CD4-positive, alpha-beta memory T cell (primary cell): Measurements from ENCODE around the gene BEND7. TPM values are rescaled to one million over a fixed set of nuclear protein-coding genes. Genes with fewer than 3 reads are reported as not detected.

ENCODE experiments used
- CTCF ChIA-PET: fragments of 350-600 bp; sonication (Branson Sonifier 250); formaldehyde crosslinking; loops from one replicate; lab custom pipeline; 2021; ENCODE audit warnings: inconsistent platforms; ENCODE audit not compliant: partially characterized antibody; lab: Charles Lee
- POLR2A ChIA-PET: fragments of 350-600 bp; sonication (Branson Sonifier 250); formaldehyde crosslinking; loops from one replicate; lab custom pipeline; 2021; ENCODE audit not compliant: partially characterized antibody; lab: Charles Lee
- DNase-seq, 5 donors: peaks; one replicate each; pipeline versions ENCODE4 v3.0.0 to v3.0.0-alpha.2; 2020 to 2022; ENCODE audit warnings: mixed read lengths in 1 of 5
- H3K27ac ChIP-seq: one replicate; pipeline ENCODE4 v1.7.0; 2013; ENCODE audit warnings: low read depth, low read length
- H3K27me3 ChIP-seq: 2 replicates; pipeline ENCODE4 v1.7.0; 2013; ENCODE audit warnings: mild to moderate bottlenecking, low read length, moderate library complexity; ENCODE audit not compliant: insufficient read depth
- H3K36me3 ChIP-seq: 2 replicates; pipeline ENCODE4 v1.7.0; 2013; ENCODE audit warnings: mild to moderate bottlenecking, low read length, moderate library complexity; ENCODE audit not compliant: insufficient read depth
- H3K4me1 ChIP-seq: 2 replicates; pipeline ENCODE4 v1.7.0; 2013; ENCODE audit warnings: mild to moderate bottlenecking, low read length, moderate library complexity; ENCODE audit not compliant: insufficient read depth
- H3K4me3 ChIP-seq, 2 donors: one replicate each; pipeline ENCODE4 v1.7.0; 2013; ENCODE audit warnings: low read length in 2 of 2, mild to moderate bottlenecking in 1 of 2
- H3K9me3 ChIP-seq, 2 donors: one replicate each; pipeline ENCODE4 v1.7.0; 2013; ENCODE audit warnings: low read length in 2 of 2, control low read depth in 1 of 2; ENCODE audit not compliant: control insufficient read depth in 1 of 2
- H3K27ac Mint-ChIP-seq, 7 donors: one replicate each; pipeline ENCODE4 v1.8.0; 2020 to 2021; ENCODE audit warnings: mixed read lengths in 7 of 7, mild to moderate bottlenecking in 6 of 7, inconsistent platforms in 3 of 7, moderate library complexity in 3 of 7
- H3K27me3 Mint-ChIP-seq, 2 donors: one replicate each; pipeline ENCODE4 v1.8.0; 2020 to 2021; ENCODE audit warnings: mixed read lengths in 2 of 2
- H3K36me3 Mint-ChIP-seq, 2 donors: one replicate each; pipeline ENCODE4 v1.8.0; 2020 to 2021; ENCODE audit warnings: mixed read lengths in 2 of 2, inconsistent platforms in 1 of 2, mild to moderate bottlenecking in 1 of 2
- H3K4me1 Mint-ChIP-seq, 4 donors: one replicate each; pipeline ENCODE4 v1.8.0; 2020 to 2021; ENCODE audit warnings: mixed read lengths in 4 of 4, mild to moderate bottlenecking in 1 of 4
- H3K4me3 Mint-ChIP-seq, 8 donors: one replicate each; pipeline ENCODE4 v1.8.0; 2020 to 2021; ENCODE audit warnings: mixed read lengths in 8 of 8, mild to moderate bottlenecking in 7 of 8, moderate library complexity in 6 of 8, inconsistent platforms in 3 of 8
- H3K9me3 Mint-ChIP-seq, 8 donors: one replicate each; pipeline ENCODE4 v1.8.0; 2020 to 2021; ENCODE audit warnings: mixed read lengths in 8 of 8, mild to moderate bottlenecking in 5 of 8, inconsistent platforms in 3 of 8, moderate library complexity in 1 of 8
- intact Hi-C: fragments of 100-400 bp; cut with micrococcal nuclease; formaldehyde crosslinking; loops from one replicate; pipeline ENCODE4 v1.15.1; 2023
- polyA plus RNA-seq, 2 donors: library from polyadenylated mRNA; unstranded; fragments of 300-500 nt; fragmentation: Illumina TruSeq; gene quantifications; one replicate each; pipeline ENCODE4 v1.2.3, GENCODE V29; 2021
- total RNA-seq, 2 experiments: library from RNA; stranded (reverse); gene quantifications; one replicate each; pipeline ENCODE4 v1.2.3, GENCODE V29; 2021

BEND7 gene
- total and polyA plus RNA-seq, 4 experiments from 2014 or later: not detected

- peaks cover 0 to 2% (median 0%) of the 10 kb centered on the region in 8 donors for H3K9me3 Mint-ChIP-seq
These were observed 830 bp upstream of the BEND7 start for GRCh38 chr10:13529714-13529973.

GRCh38 chr10:13528123-13528874, 515 bp downstream of the BEND7 start:
- Histone ChIP-seq H3K4me1 (peaks cover 13% of the 10 kb centered on the region), H3K36me3 (no peaks in the 10 kb centered on the region), H3K27me3 (peaks cover 39% of the 10 kb centered on the region), H3K4me3 (no peak overlapping the region), H3K9me3 (no peaks in the 10 kb centered on the region), H3K27ac (no peak overlapping the region)
- Mint-ChIP-seq H3K27ac (no peak overlapping the region), H3K27me3 (peaks cover 48 to 56% of the 10 kb centered on the region in 2 donors), H3K4me3 (peak overlapping the region; percentile 65 to 81 (median 79)), H3K4me1 (peaks cover 6 to 17% (median 7%) of the 10 kb centered on the region in 4 donors), H3K9me3 (peaks cover 0 to 2% (median 0%) of the 10 kb centered on the region in 8 donors), H3K36me3 (no peaks in the 10 kb centered on the region)
- POLR2A ChIA-PET: no interaction called here
- DNase-seq: no peak
- intact Hi-C loops: no loop called here
- CTCF ChIA-PET: no interaction called here

More at GRCh38 chr10:13529714-13529973, 830 bp upstream of the BEND7 start:
- ChIA-PET POLR2A (no interaction called here), CTCF (no interaction called here)
- intact Hi-C loops: no loop called here
- Histone ChIP-seq H3K9me3 (no peaks in the 10 kb centered on the region), H3K36me3 (no peaks in the 10 kb centered on the region), H3K4me1 (peaks cover 13% of the 10 kb centered on the region), H3K27me3 (peaks cover 39% of the 10 kb centered on the region), H3K27ac (no peak overlapping the region), H3K4me3 (no peak overlapping the region)
- Mint-ChIP-seq H3K4me3 (peak overlapping the region in 7 of 8 donors; percentile 19 to 71 (median 50)), H3K27me3 (peaks cover 43 to 54% of the 10 kb centered on the region in 2 donors), H3K4me1 (peaks cover 6 to 17% (median 7%) of the 10 kb centered on the region in 4 donors), H3K36me3 (no peaks in the 10 kb centered on the region), H3K27ac (peak overlapping the region in 1 of 7 donors; percentile 38)
- DNase-seq: no peak

GRCh38 chr10:13527864-13528122, 1.0 kb downstream of the BEND7 start:
- ChIA-PET POLR2A (no interaction called here), CTCF (no interaction called here)
- peaks cover 39% of the 10 kb centered on the region for H3K27me3 ChIP-seq
- intact Hi-C loops: no loop called here
- no peaks in the 10 kb centered on the region for H3K36me3 ChIP-seq
- peaks cover 13% of the 10 kb centered on the region for H3K4me1 ChIP-seq
- Mint-ChIP-seq H3K4me1 (peaks cover 6 to 17% (median 7%) of the 10 kb centered on the region in 4 donors), H3K36me3 (no peaks in the 10 kb centered on the region), H3K27ac (no peak overlapping the region), H3K4me3 (peak overlapping the region; percentile 65 to 81 (median 79)), H3K27me3 (peaks cover 52 to 60% of the 10 kb centered on the region in 2 donors), H3K9me3 (peaks cover 0 to 2% (median 0%) of the 10 kb centered on the region in 8 donors)
- DNase-seq: no peak
- H3K27ac ChIP-seq: no peak overlapping the region
- H3K4me3 ChIP-seq: no peak overlapping the region
- no peaks in the 10 kb centered on the region for H3K9me3 ChIP-seq

- peaks cover 0 to 2% (median 0%) of the 10 kb centered on the region in 8 donors for H3K9me3 Mint-ChIP-seq
- no peaks in the 10 kb centered on the region for H3K36me3 Mint-ChIP-seq
- Histone ChIP-seq H3K9me3 (no peaks in the 10 kb centered on the region), H3K27me3 (peaks cover 36% of the 10 kb centered on the region), H3K36me3 (no peaks in the 10 kb centered on the region), H3K4me3 (no peak overlapping the region), H3K27ac (no peak overlapping the region), H3K4me1 (peaks cover 13% of the 10 kb centered on the region)
- H3K4me3 Mint-ChIP-seq: peak overlapping the region; percentile 65 to 81 (median 79)
- peaks cover 55 to 62% of the 10 kb centered on the region in 2 donors for H3K27me3 Mint-ChIP-seq
- no peak overlapping the region for H3K27ac Mint-ChIP-seq
- ChIA-PET CTCF (no interaction called here), POLR2A (no interaction called here)
- DNase-seq: no peak
- H3K4me1 Mint-ChIP-seq: peaks cover 6 to 17% (median 7%) of the 10 kb centered on the region in 4 donors
- intact Hi-C loops: no loop called here
These were observed 1.6 kb downstream of the BEND7 start for GRCh38 chr10:13526948-13527863.

GRCh38 chr10:13525663-13526062, 3.2 kb downstream of the BEND7 start:
- H3K27me3 Mint-ChIP-seq: peaks cover 50 to 59% of the 10 kb centered on the region in 2 donors
- no peak for DNase-seq

GRCh38 chr10:13521026-13521425, 7.8 kb downstream of the BEND7 start:
- peaks cover 34 to 38% of the 10 kb centered on the region in 2 donors for H3K27me3 Mint-ChIP-seq
- no peaks in the 10 kb centered on the region for H3K4me1 Mint-ChIP-seq
- intact Hi-C loops: no loop called here
- no peaks in the 10 kb centered on the region for H3K4me1 ChIP-seq
- DNase-seq: no peak
- no peaks in the 10 kb centered on the region for H3K36me3 ChIP-seq
- no peaks in the 10 kb centered on the region for H3K36me3 Mint-ChIP-seq
- no peak overlapping the region for H3K4me3 Mint-ChIP-seq
- POLR2A ChIA-PET: no interaction called here
- H3K27me3 ChIP-seq: peaks cover 6% of the 10 kb centered on the region
- CTCF ChIA-PET: no interaction called here
- H3K4me3 ChIP-seq: no peak overlapping the region
- H3K27ac Mint-ChIP-seq: peak overlapping the region in 1 of 7 donors; percentile 49
- no peak overlapping the region for H3K27ac ChIP-seq
- H3K9me3 Mint-ChIP-seq: peaks cover 0 to 2% (median 0%) of the 10 kb centered on the region in 8 donors
- no peaks in the 10 kb centered on the region for H3K9me3 ChIP-seq

More at GRCh38 chr10:13525663-13526062, 3.2 kb downstream of the BEND7 start:
- Mint-ChIP-seq H3K9me3 (peaks cover 0 to 2% (median 0%) of the 10 kb centered on the region in 8 donors), H3K27ac (no peak overlapping the region), H3K4me1 (peaks cover 6 to 17% (median 7%) of the 10 kb centered on the region in 4 donors), H3K36me3 (no peaks in the 10 kb centered on the region), H3K4me3 (no peak overlapping the region)
- Histone ChIP-seq H3K27me3 (peaks cover 28% of the 10 kb centered on the region), H3K4me1 (peaks cover 13% of the 10 kb centered on the region), H3K36me3 (no peaks in the 10 kb centered on the region), H3K4me3 (no peak overlapping the region), H3K9me3 (no peaks in the 10 kb centered on the region), H3K27ac (no peak overlapping the region)
- intact Hi-C loops: no loop called here
- ChIA-PET CTCF (no interaction called here), POLR2A (no interaction called here)

GRCh38 chr10:13520194-13520593, 8.6 kb downstream of the BEND7 start:
- H3K9me3 ChIP-seq: no peaks in the 10 kb centered on the region
- no peaks in the 10 kb centered on the region for H3K36me3 ChIP-seq
- H3K36me3 Mint-ChIP-seq: no peaks in the 10 kb centered on the region
- no peaks in the 10 kb centered on the region for H3K4me1 Mint-ChIP-seq
- H3K9me3 Mint-ChIP-seq: peaks cover 0 to under 1% (median 0%) of the 10 kb centered on the region in 8 donors
- peaks cover 30 to 38% of the 10 kb centered on the region in 2 donors for H3K27me3 Mint-ChIP-seq
- no peaks in the 10 kb centered on the region for H3K4me1 ChIP-seq
- peaks cover under 1% of the 10 kb centered on the region for H3K27me3 ChIP-seq
- no peak for DNase-seq
- H3K4me3 ChIP-seq: no peak overlapping the region
- no peak overlapping the region for H3K4me3 Mint-ChIP-seq
- CTCF ChIA-PET: interaction anchor here (1.5 kb wide), 1 partner anchor 11 kb away, joined by 4 read pairs; no protein-coding TSS in a partner anchor
- H3K27ac ChIP-seq: no peak overlapping the region
- POLR2A ChIA-PET: no interaction called here
- H3K27ac Mint-ChIP-seq: no peak overlapping the region
- intact Hi-C loops: no loop called here
